HL-60 (cell line): ENCODE measurements around the gene ATXN7L1.

ENCODE experiments used
- DNase-seq, 2 experiments: peaks; one replicate each; pipeline ENCODE4 v3.0.0-alpha.2; 2010 to 2020; ENCODE audit warnings: low read depth in 1 of 2, low spot score in 1 of 2
- H3K27ac ChIP-seq: fragments of 250-450 bp; sonication (Bioruptor Pico); replicated peaks from 2 replicates; pipeline ENCODE4 v1.5.1; 2020; ENCODE audit warnings: mild to moderate bottlenecking, moderate library complexity
- H3K27me3 ChIP-seq: fragments of 250-450 bp; sonication (Bioruptor Pico); 2 replicates; pipeline ENCODE4 v1.5.1; 2021; ENCODE audit warnings: mild to moderate bottlenecking, moderate library complexity; ENCODE audit not compliant: insufficient read depth, poor library complexity, severe bottlenecking
- H3K4me3 ChIP-seq: replicated peaks from 2 replicates; pipeline ENCODE4 v1.5.1; 2011; ENCODE audit warnings: mild to moderate bottlenecking, control low read depth, low read length; ENCODE audit not compliant: insufficient read depth
- CTCF ChIP-seq: IDR thresholded peaks from one replicate; pipeline ENCODE4 v1.5.1; 2011; ENCODE audit warnings: low read length, control low read depth, inconsistent platforms; ENCODE audit not compliant: insufficient read depth
- GABPA ChIP-seq: IDR thresholded peaks from 2 replicates; pipeline ENCODE4 v1.6.1; 2012; ENCODE audit warnings: low read depth
- POLR2AphosphoS5 ChIP-seq: IDR thresholded peaks from 2 replicates; pipeline ENCODE4 v1.6.1; 2012; ENCODE audit warnings: low read depth
- REST ChIP-seq: IDR thresholded peaks from 2 replicates; pipeline ENCODE4 v1.6.1; 2012; ENCODE audit warnings: low read depth; ENCODE audit not compliant: insufficient replicate concordance
- SPI1 ChIP-seq: IDR thresholded peaks from 2 replicates; pipeline ENCODE4 v1.6.1; 2012; ENCODE audit warnings: low read depth, mild to moderate bottlenecking, borderline replicate concordance

The ATXN7L1 gene

GRCh38 chr7:105559926-105560325 is 316.5 kb downstream of the ATXN7L1 start:
- Histone ChIP-seq H3K4me3 (no peak overlapping the region), H3K27me3 (no peaks in the 10 kb centered on the region), H3K27ac (no peak overlapping the region)
- no peak for DNase-seq
- TF ChIP-seq SPI1 (no peak), GABPA (no peak), REST (no peak), POLR2AphosphoS5 (no peak), CTCF (no peak)
